Kidney epithelial cell (primary cell): ENCODE measurements around the gene NPIPA3. TPM values are rescaled to one million over a fixed set of nuclear protein-coding genes. Genes with fewer than 3 reads are reported as not detected.
"Not testable (repeated sequence)": the region's sequence is repeated elsewhere in the genome, so short reads cannot be mapped to it uniquely, and the experiment has no call there.

Experiments
- DNase-seq: peaks from one replicate; pipeline ENCODE4 v3.0.0-alpha.2; 2010; ENCODE audit warnings: low read depth
- H3K27me3 ChIP-seq: 2 replicates; pipeline ENCODE4 v1.6.0; 2011; ENCODE audit warnings: low read length; ENCODE audit not compliant: control insufficient read depth, insufficient read depth
- H3K36me3 ChIP-seq: 2 replicates; pipeline ENCODE4 v1.5.1; 2011; ENCODE audit warnings: low read length; ENCODE audit not compliant: control insufficient read depth, insufficient read depth
- H3K4me3 ChIP-seq: 2 replicates; pipeline ENCODE4 v1.5.1; 2011; ENCODE audit warnings: low read depth, mild to moderate bottlenecking, control low read depth, low read length
- CTCF ChIP-seq: IDR thresholded peaks from 2 replicates; pipeline ENCODE4 v1.5.1; 2011; ENCODE audit warnings: mild to moderate bottlenecking, moderate library complexity, low read length, control low read depth, inconsistent platforms; ENCODE audit not compliant: insufficient read depth, poor library complexity, severe bottlenecking
- total RNA-seq: library from RNA; depleted of rRNA; stranded (reverse); fragments of >200 nt; gene quantifications from 2 replicates; pipeline ENCODE4 v1.2.3, GENCODE V29; 2015

The NPIPA3 gene
- total RNA-seq, 1 donor from 2014 or later: 1.0 TPM

GRCh38 chr16:14676633-14677032, 26.6 kb upstream of the NPIPA3 start:
- Histone ChIP-seq H3K36me3 (no peaks in the 10 kb centered on the region), H3K27me3 (peaks cover 2% of the 10 kb centered on the region), H3K4me3 (no peak overlapping the region)
- DNase-seq: no peak
- no peak for TF ChIP-seq CTCF

GRCh38 chr16:14677627-14678026, 25.6 kb upstream of the NPIPA3 start:
- H3K4me3 ChIP-seq: no peak overlapping the region
- no peak for TF ChIP-seq CTCF
- DNase-seq: no peak
- no peaks in the 10 kb centered on the region for H3K36me3 ChIP-seq
- H3K27me3 ChIP-seq: peaks cover 2% of the 10 kb centered on the region

GRCh38 chr16:14678748-14679497, 24.3 kb upstream of the NPIPA3 start:
- Histone ChIP-seq H3K36me3 (no peaks in the 10 kb centered on the region), H3K4me3 (no peak overlapping the region), H3K27me3 (peaks cover 2% of the 10 kb centered on the region)
- no peak for TF ChIP-seq CTCF
- no peak for DNase-seq

GRCh38 chr16:14680396-14680795, 22.8 kb upstream of the NPIPA3 start:
- H3K4me3 ChIP-seq, H3K36me3 ChIP-seq, DNase-seq, H3K27me3 ChIP-seq: not testable (repeated sequence)

GRCh38 chr16:14681115-14681514, 22.1 kb upstream of the NPIPA3 start:
- Histone ChIP-seq H3K36me3 (no peaks in the 10 kb centered on the region), H3K27me3 (peaks cover 2% of the 10 kb centered on the region), H3K4me3 (no peak overlapping the region)
- TF ChIP-seq CTCF: no peak
- DNase-seq: no peak

GRCh38 chr16:14682121-14682520, 21.1 kb upstream of the NPIPA3 start:
- no peak for DNase-seq
- TF ChIP-seq CTCF: no peak
- peaks cover 2% of the 10 kb centered on the region for H3K27me3 ChIP-seq
- H3K36me3 ChIP-seq: no peaks in the 10 kb centered on the region
- H3K4me3 ChIP-seq: no peak overlapping the region

GRCh38 chr16:14685870-14686793, 17.1 kb upstream of the NPIPA3 start:
- H3K36me3 ChIP-seq, DNase-seq, H3K27me3 ChIP-seq, H3K4me3 ChIP-seq: not testable (repeated sequence)

- H3K4me3 ChIP-seq, H3K36me3 ChIP-seq, H3K27me3 ChIP-seq, DNase-seq: not testable (repeated sequence)
Observed at GRCh38 chr16:14694129-14694528, 9.1 kb upstream of the NPIPA3 start, which contains the start of gene PLA2G10. TSS of gene PLA2G10 (minus strand) at chr16:14694308. CDS start at chr16:14694229, 79 bp downstream.

- not testable (repeated sequence) for DNase-seq
Observed at GRCh38 chr16:14701859-14702258, 1.4 kb upstream of the NPIPA3 start.

More at GRCh38 chr16:14701859-14702258, 1.4 kb upstream of the NPIPA3 start:
- not testable (repeated sequence) for H3K4me3 ChIP-seq, H3K36me3 ChIP-seq, H3K27me3 ChIP-seq
